ENCODE results near the gene RXFP4.

The RXFP4 gene

DNA sequence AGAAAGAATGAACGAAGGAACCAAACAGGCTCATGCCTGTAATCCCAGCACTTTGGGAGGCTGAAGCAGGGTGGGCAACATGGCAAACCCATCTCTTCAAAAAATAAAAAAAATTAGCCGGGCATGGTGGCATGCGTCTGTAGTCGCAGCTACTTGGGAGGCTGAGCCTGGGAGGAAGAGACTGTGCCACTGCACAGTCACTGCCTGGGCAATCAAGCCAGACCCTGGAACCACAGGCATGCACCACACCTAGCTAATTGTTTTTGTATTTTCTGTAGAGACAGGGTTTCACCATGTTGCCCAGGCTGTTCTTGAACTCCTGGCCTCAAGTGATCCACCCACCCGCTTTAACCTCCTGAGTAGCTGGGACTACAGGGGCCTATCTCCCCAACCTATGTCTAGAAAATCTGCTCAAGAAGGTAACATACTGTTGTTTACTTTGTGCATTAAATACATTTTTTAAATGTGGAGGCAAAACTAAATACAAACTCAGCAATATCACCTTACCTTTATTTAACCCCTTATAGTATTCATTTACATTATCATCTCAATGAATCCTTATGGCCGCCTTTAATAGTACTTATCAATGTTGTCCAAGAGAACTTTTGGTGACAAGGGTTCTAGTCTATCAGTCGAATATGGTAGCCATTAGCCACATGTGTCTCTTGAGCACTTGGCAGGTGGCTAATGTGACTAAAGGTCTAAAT lies 10.0 kb upstream of the RXFP4 start:
- no peak for DNase-seq (ENCODE audit: low read depth)

GRCh38 chr1:155932081-155932480 lies 9.4 kb upstream of the RXFP4 start:
- no peak for DNase-seq (ENCODE audit: low read depth)

- no peak for DNase-seq (ENCODE audit: low read depth)
These were observed 9.0 kb upstream of the RXFP4 start for GRCh38 chr1:155932487-155932886.

- DNase-seq (ENCODE audit: low read depth), result no peak
These were observed 7.8 kb upstream of the RXFP4 start for GRCh38 chr1:155933591-155934096.

DNA sequence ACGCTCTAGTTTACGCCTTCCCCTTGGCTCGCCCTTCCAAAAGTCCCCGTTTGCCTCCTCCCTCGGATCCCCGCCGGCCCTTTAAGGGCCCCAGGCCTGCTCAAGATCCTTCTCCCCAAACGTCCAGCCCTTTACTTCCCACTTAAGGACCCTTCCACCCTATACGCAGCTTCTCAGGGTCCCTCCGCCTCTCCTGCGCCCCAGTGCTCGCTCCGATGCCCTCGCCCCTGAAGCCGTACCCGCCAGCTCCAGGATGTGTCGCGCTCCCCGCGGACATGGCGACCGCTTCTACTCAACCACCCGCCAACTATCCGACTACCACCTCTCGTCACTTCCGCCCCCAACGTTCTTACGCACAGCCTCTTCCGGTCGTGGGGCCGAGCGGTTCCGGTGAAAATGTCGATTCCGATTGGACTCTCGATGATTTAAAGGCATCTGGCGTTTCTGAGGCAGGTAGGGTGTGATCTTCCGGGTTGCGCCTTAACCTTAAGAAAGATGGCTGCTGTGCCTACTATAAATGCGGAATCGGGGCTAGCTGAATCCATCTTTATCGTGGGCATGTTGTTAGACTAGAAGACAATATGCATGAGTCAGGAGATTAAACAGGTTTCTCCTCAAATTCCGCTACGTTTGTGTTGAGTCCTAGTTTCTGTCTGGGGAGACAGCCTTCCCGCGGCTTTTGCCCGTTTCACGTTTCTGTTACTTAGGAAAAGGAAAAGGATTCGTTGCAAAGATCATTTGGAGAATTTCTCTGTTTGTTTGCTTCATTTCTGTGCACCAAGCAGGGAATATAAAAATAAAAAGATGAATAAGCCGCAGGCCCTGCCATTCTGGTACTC lies 7.1 kb upstream of the RXFP4 start, which contains the start of gene KHDC4:
KHDC4 (minus strand) TSS at position 317 of the 839 bp plus-strand sequence; CDS start at position 277, 40 bp downstream.
- DNase-seq (ENCODE audit: low read depth), result peak; percentile 93

DNA sequence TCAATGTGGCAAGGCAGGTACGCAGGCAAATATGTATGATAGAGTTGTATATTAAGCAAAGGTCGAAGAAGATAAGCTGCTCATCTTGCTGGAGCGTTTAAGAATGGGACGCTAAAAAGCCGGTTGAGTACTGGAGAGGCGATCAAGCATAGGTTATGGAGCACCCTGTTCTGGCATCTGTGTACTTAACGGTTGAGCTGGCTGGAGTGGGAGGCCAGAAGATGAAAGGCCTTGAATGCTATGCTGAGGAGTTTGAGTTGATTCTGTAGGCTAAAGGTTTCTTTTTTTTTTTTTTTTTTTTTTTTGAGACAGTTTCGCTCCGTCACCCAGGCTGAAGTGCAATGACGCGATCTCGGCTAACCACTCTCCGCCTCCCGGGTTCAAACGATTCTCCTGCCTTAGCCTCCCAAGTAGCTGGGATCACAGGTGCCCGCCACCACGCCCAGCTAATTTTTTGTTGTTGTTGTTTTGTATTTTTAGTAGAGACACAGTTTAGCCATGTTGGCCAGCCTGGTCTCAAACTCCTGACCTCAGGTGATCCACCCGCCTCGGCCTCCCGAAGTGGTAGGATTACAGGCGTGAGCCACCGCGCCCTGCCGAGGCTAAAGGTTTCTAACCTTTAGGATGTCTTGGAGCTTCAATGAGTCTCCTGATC lies 6.4 kb upstream of the RXFP4 start:
- no peak for DNase-seq (ENCODE audit: low read depth)

- no peak for DNase-seq (ENCODE audit: low read depth)
These were observed 3.2 kb upstream of the RXFP4 start for GRCh38 chr1:155938220-155938627.

DNA sequence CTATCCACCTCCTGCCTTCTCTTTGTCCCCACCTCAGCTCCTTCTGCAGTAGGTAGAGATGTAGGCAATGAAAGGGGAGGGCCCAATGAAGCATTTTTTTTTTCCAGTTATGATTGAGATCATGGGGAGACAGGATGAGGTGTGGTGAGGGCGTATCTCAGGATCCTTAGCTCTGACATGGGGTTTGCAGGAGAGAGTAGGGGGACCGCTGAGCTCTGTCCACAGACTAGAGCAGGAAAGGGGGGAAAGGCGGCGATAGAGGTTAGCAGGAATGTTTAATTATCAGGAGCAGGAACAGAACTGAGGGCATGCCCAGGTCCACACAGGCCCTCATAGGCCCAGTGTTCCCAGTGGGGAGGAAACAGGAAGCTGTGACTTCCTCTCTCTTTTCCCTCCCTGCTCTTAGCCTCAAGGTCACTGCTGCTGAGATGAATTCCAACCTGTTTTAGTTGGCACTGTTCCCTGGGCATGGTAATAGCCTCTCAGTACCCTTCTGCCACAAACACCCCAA lies 901 bp upstream of the RXFP4 start:
- no peak for DNase-seq (ENCODE audit: low read depth)

DNA sequence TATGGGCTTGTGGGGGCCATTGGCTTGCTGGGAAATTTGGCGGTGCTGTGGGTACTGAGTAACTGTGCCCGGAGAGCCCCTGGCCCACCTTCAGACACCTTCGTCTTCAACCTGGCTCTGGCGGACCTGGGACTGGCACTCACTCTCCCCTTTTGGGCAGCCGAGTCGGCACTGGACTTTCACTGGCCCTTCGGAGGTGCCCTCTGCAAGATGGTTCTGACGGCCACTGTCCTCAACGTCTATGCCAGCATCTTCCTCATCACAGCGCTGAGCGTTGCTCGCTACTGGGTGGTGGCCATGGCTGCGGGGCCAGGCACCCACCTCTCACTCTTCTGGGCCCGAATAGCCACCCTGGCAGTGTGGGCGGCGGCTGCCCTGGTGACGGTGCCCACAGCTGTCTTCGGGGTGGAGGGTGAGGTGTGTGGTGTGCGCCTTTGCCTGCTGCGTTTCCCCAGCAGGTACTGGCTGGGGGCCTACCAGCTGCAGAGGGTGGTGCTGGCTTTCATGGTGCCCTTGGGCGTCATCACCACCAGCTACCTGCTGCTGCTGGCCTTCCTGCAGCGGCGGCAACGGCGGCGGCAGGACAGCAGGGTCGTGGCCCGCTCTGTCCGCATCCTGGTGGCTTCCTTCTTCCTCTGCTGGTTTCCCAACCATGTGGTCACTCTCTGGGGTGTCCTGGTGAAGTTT lies 550 bp downstream of the RXFP4 start:
- no peak for DNase-seq (ENCODE audit: low read depth)

GRCh38 chr1:155942578-155943141 lies 1.2 kb downstream of the RXFP4 start:
- no peak for DNase-seq (ENCODE audit: low read depth)

DNA sequence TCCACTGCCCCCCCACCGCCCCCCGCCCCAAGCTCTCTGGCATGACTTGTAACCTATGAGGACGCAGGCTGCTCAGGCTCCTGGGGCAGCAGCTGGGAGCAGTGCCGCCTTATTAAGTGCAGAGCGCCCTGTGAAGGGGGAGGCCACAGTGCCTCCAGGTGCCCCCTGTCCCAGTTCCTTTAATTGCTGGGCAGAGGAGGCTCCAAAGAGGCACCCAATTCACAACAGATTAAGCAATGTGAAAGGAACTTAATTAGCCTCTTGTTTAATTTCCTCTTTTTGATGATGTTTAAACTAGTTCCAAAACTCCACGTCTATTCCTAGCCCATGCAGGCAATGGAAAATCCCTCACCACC lies 3.0 kb downstream of the RXFP4 start:
- DNase-seq (ENCODE audit: low read depth), result no peak

DNA sequence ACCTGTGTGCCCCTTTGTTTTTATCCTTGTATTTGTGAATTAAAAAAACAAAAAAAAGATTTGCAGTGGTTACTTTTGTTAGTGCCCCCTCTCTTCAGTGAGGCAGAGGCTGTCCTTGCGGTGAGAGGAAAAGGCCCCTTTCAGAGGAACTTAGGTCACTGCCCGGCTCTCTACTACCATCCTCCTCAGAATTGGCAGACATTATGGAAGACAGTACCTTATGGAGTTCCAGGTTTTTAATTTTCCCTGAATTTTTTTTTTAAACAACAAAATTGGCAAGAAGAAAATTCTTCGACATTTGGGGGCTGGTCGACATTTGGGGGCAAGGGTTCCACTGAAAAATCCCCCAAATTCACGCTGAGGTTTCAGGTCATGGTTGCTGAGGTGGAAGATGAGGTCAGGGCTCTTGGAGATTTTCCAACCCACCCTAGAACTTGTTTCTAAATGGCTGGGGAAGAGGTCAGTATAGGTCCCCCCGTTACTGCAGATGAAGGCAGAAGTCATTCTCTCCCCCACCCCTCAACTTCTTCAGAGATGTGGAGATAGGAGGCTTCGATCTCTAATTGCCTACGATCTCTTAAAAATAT lies 5.3 kb downstream of the RXFP4 start:
- no peak for DNase-seq (ENCODE audit: low read depth)

GRCh38 chr1:155947292-155947691 lies 5.9 kb downstream of the RXFP4 start:
- no peak for DNase-seq (ENCODE audit: low read depth)

DNA sequence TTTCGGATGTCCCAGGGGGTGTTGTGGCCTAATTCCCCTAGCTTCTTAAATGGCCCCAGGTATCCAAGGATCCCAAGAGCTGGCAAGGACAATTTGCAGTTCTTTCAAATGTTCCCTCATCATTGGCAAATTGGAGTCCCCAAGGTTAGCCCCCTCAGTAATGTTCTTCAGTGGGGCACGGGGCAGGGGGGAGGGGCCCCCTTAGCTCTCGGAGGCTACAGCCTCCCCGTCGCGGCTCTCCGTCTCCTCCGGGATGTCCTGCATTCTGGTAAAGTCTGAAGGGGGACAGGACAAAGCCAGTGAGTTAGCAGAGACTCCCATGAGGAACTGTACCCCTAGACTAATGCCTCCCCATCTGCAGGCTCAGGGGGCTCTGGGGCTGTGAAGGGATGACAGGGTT lies 6.3 kb downstream of the RXFP4 start:
- DNase-seq (ENCODE audit: low read depth), result no peak

DNA sequence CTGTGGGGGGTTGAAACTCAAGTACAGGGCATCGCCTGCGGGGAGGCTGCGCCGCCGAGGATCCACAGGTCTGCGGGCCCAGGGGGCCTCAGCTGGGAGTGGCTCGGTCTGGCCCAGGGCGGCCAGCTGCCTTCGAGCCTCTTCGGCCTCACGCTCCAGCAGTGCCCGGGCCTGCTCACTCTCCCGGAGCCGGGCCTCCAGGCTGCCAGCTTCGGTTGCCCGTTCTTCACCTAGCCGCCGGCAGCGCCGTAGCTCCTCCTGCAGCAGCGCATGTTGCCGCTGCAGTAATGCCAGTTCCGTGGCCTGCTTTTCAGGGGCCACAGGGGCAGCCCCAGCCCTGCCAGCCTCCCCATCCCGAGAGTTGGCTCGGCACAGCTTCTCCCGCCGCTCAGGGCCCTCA lies 9.4 kb downstream of the RXFP4 start:
- no peak for DNase-seq (ENCODE audit: low read depth)

DNA sequence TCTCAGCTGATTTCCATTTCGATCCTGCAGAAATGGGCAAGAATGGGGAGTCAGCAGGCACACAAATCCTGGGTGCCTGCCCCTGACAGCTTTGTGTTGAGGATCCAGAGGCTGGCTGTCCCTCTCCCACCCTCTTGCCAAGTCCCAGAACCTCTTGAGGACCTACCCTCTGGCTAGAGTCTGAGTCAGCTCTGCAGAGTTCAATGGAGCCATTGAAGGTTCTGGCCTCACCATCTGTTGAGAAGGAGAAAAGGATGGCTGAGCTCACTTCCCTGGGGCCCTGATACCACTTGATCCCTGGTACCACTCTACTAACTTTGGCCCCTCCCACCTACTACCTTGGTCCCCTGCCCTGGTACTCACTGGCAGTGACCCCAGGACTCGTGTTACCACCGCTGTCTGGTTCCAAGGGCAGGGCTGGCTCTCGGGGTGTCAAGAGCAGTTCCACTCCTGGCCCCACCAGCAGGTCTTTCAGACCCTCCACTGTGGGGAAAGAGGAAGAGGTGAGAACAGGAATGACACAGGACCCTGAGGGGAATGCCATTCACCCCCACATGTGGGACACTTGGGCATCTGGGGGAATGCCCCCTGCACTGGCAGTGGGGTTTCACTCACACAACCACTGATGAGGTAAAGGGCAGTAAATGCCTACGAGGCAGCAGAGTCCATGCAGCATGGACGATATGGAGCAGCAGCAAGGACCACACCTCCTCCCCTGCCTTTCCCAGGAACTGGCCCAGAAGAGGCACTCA lies 10.5 kb downstream of the RXFP4 start:
- no peak for DNase-seq (ENCODE audit: low read depth)

DNA sequence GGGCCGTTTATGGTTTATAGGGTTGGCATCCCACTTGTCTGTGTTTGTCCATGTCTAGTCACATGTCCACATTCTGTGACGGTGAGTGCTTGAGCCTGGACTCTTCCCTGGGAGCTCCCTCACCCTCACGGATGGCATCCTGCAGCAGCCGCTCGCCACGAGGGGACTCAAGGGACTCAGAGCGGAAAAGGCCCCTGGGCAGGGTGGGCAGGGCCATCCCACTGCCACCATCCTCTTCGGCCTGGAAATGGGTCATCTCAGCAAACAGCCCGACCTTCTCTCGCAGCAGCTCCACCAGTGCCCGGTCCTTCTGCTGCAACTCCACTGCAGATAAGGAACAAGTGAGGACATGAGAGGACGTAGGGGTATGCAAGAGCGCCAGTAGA lies 11.1 kb downstream of the RXFP4 start:
- DNase-seq (ENCODE audit: low read depth), result no peak

DNA sequence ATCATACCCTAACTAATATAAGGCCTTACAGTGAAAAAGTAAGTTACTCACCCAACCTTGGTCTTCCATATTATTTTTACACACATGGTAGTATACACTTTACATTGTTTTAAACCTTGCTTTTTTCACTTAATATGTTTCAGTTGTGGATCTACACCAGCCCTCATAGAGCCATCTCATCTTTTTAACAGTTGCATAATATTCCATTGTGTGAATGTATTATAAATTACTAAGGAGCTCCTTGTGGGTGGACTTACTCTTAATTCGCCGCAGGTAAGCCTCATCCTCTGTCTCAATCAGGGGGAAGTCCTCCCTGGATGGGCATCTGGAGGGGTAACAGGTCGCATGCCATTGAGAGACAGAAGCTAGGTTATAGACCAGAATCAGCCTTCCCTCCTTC lies 13.2 kb downstream of the RXFP4 start:
- no peak for DNase-seq (ENCODE audit: low read depth)

DNA sequence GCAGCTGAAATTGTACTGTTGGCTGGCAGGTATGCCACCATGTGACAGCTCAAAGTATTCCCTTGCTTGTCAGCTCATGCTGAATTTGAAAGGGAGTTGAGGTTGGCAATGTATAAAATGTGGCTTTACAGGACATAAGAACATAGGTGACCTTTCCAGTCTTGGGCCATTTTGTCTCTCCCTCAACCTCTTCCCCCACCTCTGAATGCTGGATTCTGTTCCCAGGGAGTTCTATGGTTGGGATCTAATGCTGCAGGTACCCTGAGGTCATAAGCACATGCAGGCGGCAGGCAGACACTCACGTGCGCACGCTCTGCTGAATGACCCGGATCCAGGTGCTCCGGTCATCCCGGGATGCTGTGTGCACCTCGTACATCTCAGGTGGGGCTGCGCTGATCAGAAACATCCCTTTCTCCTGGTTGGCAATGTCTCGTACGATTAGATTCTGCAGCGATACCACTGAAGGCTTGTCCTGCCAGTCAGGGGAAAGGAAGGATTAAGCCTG lies 16.0 kb downstream of the RXFP4 start:
- DNase-seq (ENCODE audit: low read depth), result no peak

GRCh38 chr1:155960081-155960745 lies 18.8 kb downstream of the RXFP4 start:
- no peak for DNase-seq (ENCODE audit: low read depth)

All from T follicular helper cell (primary cell).